ENCODE results near the gene SFMBT1.

DNA sequence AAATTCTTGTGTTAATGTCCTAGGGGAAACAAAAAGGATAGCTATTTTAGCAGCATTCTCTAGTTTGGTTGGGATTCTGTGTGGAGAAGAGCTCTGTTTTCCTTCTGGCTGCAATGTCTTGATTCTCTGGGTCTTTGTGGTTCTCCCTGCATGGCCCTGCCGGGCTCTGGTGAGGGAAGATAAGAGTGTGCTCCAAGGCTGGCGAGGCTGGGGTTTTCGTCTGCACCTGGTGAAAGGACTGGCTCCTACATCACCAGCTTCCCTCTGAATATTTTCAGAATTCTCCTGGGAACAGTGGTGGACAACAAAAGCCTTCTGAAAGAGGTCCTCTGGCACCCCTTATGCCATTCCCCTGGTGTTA, 38.1 kb upstream of the SFMBT1 start:
- TF ChIP-seq, protein P1, sequence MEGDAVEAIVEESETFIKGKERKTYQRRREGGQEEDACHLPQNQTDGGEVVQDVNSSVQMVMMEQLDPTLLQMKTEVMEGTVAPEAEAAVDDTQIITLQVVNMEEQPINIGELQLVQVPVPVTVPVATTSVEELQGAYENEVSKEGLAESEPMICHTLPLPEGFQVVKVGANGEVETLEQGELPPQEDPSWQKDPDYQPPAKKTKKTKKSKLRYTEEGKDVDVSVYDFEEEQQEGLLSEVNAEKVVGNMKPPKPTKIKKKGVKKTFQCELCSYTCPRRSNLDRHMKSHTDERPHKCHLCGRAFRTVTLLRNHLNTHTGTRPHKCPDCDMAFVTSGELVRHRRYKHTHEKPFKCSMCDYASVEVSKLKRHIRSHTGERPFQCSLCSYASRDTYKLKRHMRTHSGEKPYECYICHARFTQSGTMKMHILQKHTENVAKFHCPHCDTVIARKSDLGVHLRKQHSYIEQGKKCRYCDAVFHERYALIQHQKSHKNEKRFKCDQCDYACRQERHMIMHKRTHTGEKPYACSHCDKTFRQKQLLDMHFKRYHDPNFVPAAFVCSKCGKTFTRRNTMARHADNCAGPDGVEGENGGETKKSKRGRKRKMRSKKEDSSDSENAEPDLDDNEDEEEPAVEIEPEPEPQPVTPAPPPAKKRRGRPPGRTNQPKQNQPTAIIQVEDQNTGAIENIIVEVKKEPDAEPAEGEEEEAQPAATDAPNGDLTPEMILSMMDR (IDR thresholded peaks at IDR 0.05; ENCODE audit: insufficient read depth, low read length, poor library complexity, severe bottlenecking) = no peak
- TF ChIP-seq EZH2phosphoT487 (conservative IDR thresholded peaks at IDR 0.05; ENCODE audit: low read length) = no peak

Data from SU-DHL-6 (cell line).